DMS114 treated with DMSO at 0.1 percent for 48 hours (cell line): ENCODE results near the gene FMO1.
A peak's percentile ranks its signal among the peaks of the same experiment; 100 is the strongest.
"Not testable (repeated sequence)": the region's sequence is repeated elsewhere in the genome, so short reads cannot be mapped to it uniquely, and the experiment has no call there.

Source experiments
- DNase-seq: peaks from one replicate; lab custom pipeline; 2025; ENCODE audit not compliant: unreplicated experiment; lab: John Stamatoyannopoulos, UW

The FMO1 gene

GRCh38 chr1:171279234-171279633 lies 30.9 kb downstream of the FMO1 start:
- DNase-seq, result no peak

DNA sequence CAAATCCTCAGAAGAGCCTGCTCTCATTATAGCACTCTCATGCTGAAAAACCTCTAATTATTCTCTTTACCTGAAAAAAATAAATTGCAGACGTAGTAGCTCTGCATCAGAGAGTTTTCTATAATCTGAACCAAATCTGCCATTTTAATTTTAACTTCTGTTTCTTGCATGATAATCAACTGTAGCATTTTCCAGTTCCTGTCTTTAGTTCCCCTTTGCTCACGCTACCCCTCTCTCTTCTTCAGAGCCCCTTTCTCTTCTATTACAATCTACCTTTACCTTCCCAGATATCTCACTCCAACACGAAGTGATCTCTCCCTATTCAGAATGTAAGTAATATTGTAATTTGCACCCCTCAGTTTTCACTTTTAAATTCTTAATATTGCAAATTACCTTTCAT lies 31.4 kb downstream of the FMO1 start:
- DNase-seq, result no peak

- no peak for DNase-seq
Observed at GRCh38 chr1:171280599-171280998, 32.3 kb downstream of the FMO1 start.

- DNase-seq, result no peak
Observed at GRCh38 chr1:171286032-171286705, 37.9 kb downstream of the FMO1 start.

DNA sequence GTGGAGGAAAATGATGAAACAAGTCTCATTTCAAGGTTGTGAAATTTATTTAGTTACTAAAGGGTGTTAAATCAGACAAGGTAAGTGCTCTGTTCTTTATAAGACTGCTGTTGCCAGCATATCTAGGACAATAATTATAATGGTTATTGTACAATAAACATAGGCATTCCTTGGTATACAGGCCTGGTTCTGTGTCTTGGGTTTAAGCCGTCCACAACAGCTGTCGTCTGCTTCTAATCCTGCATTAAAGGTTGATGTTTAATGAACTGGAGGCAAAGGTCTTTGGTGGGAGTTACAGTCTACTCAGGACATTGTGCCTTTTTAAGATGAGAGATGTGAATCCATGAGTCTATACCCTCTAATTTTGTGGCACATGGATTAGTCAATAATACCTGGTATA lies 42.3 kb downstream of the FMO1 start:
- DNase-seq, result no peak

DNA sequence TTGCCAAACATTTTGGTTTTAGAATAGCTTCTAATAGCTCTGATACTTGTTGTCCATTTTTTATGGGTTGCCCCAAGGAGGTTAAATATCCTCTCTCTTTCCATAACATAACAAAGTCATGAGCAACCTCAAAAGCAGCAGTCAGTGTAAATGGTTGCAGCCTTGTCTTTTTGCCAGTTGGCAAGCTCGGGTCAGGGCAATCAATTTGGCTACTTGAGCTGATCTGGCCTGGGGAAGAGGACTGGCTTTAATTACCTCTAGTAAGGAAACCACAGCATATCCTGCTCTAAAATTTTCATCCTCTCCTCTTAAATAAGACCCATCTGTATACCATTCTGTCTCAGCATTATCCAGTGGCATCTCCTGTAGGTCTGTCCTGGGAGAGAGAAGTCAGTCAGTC lies 44.5 kb downstream of the FMO1 start:
- no peak for DNase-seq

DNA sequence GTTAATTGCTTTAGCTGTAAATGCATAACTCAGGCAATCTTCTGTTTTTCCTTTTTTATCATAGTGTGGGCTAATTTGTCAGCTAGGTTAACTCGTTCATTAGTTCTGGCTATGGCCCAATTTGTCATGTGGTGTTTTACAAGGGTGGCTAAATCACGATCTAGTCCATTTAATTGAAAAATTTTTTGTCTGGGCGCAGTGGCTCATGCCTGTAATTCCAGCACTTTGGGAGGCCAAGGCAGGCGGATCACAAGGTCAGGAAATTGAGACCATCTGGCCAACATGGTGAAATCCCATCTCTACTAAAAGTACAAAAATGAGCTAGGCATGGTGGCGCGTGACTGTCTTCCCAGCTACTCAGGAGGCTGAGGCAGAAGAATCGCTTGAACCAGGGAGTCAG lies 47.1 kb downstream of the FMO1 start:
- DNase-seq, result not testable (repeated sequence)

GRCh38 chr1:171295821-171296220 lies 47.5 kb downstream of the FMO1 start:
- no peak for DNase-seq

DNA sequence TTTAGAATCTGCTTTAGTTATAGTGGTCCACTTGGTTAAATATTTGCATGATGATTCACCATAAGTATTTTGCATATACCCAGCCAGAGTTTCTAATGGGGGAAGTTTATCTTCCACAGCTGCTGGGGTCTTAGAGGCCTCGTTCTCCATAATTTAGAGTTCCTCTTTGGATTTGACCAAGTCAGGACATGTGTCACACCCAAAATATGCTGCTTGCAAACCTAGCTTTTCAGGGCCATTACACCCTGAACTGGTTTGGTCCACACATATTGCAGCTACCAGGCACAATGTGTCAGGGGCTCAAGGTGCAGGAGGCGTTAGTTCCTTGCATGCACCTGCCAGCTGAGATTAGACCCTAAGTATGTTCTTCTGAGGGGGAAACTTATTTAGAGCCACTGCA lies 48.6 kb downstream of the FMO1 start:
- no peak for DNase-seq

GRCh38 chr1:171298696-171299095 lies 50.4 kb downstream of the FMO1 start:
- DNase-seq, result no peak

GRCh38 chr1:171299342-171299741 lies 51.0 kb downstream of the FMO1 start:
- DNase-seq, result no peak

- no peak for DNase-seq
Observed at GRCh38 chr1:171300401-171300800, 52.1 kb downstream of the FMO1 start.

GRCh38 chr1:171310661-171311087 lies 62.4 kb downstream of the FMO1 start:
- DNase-seq, result no peak

DNA sequence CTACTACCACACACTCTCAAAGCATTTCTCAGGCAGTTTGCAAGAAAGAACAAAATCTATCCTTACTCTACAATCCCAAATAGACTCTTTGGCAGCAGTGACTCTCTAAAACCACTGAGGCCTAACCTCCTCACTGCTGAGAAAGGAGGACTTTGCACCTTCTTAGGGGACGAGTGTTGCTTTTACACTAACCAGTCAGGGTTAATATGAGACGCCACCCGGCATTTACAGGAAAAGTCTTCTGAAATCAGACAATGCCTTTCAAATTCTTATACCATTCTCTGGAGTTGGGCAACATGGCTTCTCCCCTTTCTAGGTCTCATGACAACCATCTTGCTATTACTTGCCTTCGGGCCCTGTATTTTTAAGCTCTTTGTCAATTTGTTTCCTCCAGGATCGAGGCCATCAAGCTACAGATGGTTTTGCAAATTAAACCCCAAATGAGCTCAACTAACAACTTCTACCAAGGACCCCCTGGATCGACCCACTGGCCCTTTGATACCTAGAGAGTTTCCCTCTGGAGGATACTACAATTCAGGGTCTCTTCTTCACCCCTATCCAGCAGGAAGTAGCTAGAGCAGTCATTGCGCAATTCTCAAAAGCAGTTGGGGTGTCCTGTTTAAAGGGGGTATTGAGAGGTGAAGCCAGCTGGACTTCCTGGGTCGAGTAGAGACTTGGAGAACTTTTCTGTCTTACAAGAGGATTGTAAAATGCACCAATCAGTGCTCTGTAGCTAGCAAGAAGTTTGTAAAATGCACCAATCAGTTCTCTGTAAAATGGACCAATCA lies 63.7 kb downstream of the FMO1 start:
- no peak for DNase-seq

DNA sequence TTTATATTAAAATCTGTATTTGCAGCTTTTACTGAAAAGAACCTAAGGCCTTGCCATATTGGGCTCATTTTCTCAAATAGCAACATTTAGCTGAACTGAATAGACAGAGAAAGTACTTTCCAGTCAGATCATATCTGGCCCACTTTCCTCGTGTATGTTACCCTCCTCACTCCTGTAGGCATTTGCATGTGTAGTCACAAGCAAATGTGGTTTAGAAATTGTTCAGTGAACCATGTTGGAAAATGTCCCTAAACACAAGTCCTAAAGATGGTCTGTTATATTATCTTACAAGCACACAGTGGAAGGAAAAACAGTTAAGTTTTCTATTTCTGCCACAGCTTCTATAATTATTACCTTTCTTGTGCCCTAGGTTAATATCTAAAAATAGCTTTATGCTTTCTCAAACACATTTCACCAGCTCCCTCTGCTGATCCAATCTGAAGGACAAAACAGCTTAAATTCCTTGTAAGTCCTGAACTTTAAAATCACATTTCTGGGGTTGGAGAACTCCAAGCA lies 65.1 kb downstream of the FMO1 start:
- DNase-seq, result no peak

- DNase-seq, result peak; percentile 96
Observed at GRCh38 chr1:171313835-171314320, 65.6 kb downstream of the FMO1 start, which contains the start of gene FMO4. Gene FMO4 (plus strand): TSS chr1:171314183. CDS start chr1:171319826, 5,643 bp downstream.

DNA sequence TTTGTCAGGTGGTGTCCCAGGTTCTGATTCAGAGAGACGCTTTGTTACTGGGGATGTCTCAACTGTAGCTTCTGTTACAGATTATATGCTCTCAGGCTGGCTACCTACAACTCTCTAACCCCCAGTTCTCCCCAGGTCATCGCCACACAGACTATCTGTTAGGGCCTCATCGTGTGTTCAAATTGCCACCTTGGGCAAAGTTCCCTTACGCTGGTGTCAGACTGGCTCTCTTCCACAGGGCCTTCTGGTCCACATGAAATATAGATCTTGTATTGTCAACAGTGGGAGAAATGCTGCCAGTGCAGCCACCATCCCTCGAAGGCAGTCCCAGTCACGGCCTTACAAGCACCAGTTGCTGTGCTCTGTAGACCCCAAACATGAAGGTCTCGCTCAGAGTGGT lies 81.0 kb downstream of the FMO1 start:
- DNase-seq, result no peak

DNA sequence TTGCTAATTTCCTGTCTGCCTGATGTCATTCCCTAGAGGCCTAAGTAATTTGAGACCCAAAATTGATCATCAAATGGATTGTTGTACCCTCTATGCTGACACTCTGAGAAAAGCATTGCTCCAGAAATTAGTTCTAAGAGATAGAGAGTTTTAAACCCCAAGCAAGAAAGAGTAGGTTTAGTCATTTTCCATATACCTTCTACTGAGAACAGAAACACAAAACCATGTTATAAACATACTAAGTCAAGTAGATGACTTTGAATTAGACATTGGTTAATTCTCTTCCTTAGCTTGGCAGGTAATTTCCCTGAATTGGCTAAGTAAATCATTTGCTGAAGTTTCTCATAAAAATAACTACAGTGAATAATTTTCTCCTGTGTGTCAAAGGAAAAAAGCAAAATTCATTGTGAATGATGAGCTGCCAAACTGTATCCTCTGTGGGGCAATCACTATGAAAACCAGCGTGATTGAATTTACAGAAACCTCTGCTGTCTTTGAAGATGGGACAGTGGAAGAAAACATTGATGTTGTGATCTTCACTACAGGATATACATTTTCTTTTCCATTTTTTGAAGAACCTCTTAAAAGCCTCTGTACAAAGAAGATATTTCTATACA lies 85.8 kb downstream of the FMO1 start:
- no peak for DNase-seq
